ENCODE data around the gene RCAN1. TPM values are rescaled to one million over a fixed set of nuclear protein-coding genes. Genes with fewer than 3 reads are reported as not detected.

Gene RCAN1
- total and polyA plus RNA-seq, 3 donors from 2014 or later, result 16.7 to 21.9 (median 20.6) TPM

DNA sequence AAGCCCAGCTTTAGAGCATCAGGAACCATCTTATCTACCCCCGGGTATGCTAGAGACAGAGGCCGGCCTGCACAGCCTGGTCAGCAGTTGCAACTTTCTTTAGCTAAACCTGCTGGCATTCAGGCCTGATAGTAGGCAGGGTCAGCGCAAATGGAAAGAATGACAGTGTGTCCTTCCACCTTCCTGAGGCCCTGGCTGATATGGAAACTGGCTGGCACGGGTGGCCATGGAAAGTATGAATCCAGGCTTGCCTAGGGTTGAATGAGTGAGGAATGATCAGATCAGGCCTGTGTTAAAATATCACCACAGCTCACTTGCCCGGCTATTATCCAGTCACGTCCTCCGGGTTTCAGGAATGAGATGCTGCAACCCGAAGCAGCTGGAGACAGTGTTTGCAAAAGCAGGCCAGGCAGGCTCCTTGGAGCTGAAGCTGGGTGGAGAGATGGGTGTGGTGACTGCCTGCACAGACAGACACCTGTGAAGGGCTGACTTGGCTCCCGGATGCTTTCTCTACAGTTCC lies 34.7 kb downstream of the RCAN1 start:
- intact Hi-C loops (cut with DNase I; ENCODE audit: low total_unique reads), result no loop called here
- no peak overlapping the region for H3K4me3 ChIP-seq
- 66 to 67% methylated on average over 7 to 9 of the region's 9 CpGs for WGBS, 2 donors
- no peaks in the 10 kb centered on the region for H3K36me3 ChIP-seq (ENCODE audit: low read depth, missing control alignments)
- peak; percentile 24 for DNase-seq
- TF ChIP-seq, protein P1, sequence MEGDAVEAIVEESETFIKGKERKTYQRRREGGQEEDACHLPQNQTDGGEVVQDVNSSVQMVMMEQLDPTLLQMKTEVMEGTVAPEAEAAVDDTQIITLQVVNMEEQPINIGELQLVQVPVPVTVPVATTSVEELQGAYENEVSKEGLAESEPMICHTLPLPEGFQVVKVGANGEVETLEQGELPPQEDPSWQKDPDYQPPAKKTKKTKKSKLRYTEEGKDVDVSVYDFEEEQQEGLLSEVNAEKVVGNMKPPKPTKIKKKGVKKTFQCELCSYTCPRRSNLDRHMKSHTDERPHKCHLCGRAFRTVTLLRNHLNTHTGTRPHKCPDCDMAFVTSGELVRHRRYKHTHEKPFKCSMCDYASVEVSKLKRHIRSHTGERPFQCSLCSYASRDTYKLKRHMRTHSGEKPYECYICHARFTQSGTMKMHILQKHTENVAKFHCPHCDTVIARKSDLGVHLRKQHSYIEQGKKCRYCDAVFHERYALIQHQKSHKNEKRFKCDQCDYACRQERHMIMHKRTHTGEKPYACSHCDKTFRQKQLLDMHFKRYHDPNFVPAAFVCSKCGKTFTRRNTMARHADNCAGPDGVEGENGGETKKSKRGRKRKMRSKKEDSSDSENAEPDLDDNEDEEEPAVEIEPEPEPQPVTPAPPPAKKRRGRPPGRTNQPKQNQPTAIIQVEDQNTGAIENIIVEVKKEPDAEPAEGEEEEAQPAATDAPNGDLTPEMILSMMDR (IDR thresholded peaks at IDR 0.05), result no peak
- no peak for TF ChIP-seq POLR2A (IDR thresholded peaks at IDR 0.05)
- peaks cover 7% of the 10 kb centered on the region for H3K4me1 ChIP-seq
- H3K27ac ChIP-seq, result no peak overlapping the region
- no peaks in the 10 kb centered on the region for H3K9me3 ChIP-seq
- no peaks in the 10 kb centered on the region for H3K27me3 ChIP-seq

DNA sequence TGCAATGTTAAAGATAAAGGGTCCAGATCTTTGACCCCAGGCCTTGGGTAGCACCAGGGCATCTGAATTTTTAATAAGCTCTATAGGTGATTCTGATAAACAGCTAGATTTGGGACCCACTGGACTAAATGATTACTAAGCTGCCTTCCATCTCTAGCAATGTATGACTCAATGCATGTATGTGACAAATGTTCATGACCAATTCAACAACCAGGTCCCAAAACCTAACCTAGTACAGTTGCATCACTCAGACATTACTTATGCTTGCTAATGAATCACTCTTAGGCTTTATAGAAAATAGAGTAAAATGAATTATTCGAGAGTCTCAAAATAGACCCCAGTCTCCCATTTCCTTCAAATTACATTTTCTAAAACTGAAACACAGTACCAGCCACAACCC lies 35.5 kb downstream of the RCAN1 start:
- no peak for TF ChIP-seq POLR2A (IDR thresholded peaks at IDR 0.05)
- TF ChIP-seq, protein P1 (IDR thresholded peaks at IDR 0.05), result no peak
- Histone ChIP-seq H3K4me1 (peaks cover 7% of the 10 kb centered on the region), H3K4me3 (no peak overlapping the region), H3K9me3 (no peaks in the 10 kb centered on the region), H3K36me3 (ENCODE audit: low read depth, missing control alignments) (no peaks in the 10 kb centered on the region), H3K27ac (no peak overlapping the region), H3K27me3 (no peaks in the 10 kb centered on the region)
- intact Hi-C loops (cut with DNase I; ENCODE audit: low total_unique reads), result no loop called here
- DNase-seq, result no peak
- WGBS, 2 donors, result 95 to 96% methylated on average over 1 of the region's 1 CpG

DNA sequence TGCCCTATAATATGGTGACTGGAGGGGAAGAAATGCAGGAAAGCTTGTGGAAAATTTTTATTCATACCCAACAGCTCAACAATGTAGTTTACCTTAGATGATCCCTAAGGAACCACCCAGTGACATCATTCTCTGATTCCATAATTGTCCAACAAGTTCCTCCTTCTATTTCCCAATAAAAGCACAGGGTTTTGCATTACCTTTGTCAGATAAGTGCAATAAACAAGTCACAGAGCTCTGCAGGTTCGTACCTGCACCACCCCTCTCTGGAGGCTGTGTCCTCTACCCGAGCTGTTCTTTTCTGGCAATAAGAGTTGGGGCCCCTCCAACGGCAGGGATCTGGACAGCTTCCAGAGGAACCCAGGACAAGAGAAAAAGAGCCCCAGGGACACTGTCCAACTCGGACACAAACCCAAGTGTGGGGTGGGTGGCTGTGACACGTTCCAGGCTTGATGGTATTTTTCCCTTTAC lies 38.8 kb downstream of the RCAN1 start:
- no peak for DNase-seq
- intact Hi-C loops (cut with DNase I; ENCODE audit: low total_unique reads), result no loop called here
- TF ChIP-seq POLR2A (IDR thresholded peaks at IDR 0.05), result no peak
- TF ChIP-seq, protein P1 (IDR thresholded peaks at IDR 0.05), result no peak
- H3K4me1 ChIP-seq, result peaks cover 7% of the 10 kb centered on the region
- no peak overlapping the region for H3K4me3 ChIP-seq
- H3K27me3 ChIP-seq, result no peaks in the 10 kb centered on the region
- no peaks in the 10 kb centered on the region for H3K9me3 ChIP-seq
- WGBS, 2 donors, result 76 to 83% methylated on average over 5 of the region's 5 CpGs
- no peak overlapping the region for H3K27ac ChIP-seq
- H3K36me3 ChIP-seq (ENCODE audit: low read depth, missing control alignments), result no peaks in the 10 kb centered on the region

DNA sequence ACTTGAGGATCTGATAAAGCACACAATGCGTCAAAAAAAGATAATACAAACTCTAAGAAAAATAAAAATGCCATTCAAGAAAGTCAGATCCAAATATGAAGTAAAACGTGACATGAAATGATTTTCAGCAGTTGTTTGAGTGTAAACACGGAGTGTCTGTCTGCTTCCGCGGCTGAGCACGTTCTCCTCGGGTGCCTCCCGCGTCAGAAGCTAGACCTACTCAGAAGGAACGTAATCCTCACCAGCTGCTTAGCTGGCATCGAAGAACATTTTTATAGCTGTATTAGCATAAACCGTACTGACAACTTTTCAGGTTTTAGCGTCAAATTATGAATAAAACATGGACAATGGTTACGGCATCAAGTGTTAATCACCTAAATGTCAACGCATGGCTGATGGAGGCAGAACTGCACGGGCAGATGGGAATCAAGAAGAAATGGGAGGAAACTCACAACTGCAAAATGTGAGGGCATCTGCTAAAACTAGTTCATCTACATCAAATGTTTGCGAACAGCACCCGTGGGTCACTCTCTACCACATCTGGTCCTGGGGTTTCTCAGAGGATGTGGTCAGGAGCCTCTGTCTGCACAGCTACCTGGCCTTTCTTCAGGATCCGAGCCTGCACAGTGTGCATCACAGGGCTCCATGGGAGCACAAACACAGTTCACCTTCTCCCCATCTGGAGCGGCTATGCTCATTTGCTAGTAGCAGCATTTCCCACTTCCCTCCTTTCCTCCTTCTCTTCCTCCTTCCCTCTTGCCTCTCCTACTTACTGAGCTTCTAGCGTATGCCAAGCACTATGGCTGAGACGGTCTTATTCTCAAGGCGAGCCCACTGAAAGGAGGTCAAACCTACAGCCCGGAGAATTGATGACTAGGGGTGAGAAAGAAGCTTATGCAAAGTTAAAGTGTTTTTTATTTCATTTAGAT lies 40.0 kb downstream of the RCAN1 start:
- H3K27me3 ChIP-seq, result no peaks in the 10 kb centered on the region
- H3K4me1 ChIP-seq, result peaks cover 1% of the 10 kb centered on the region
- DNase-seq, result no peak
- intact Hi-C loops (cut with DNase I; ENCODE audit: low total_unique reads), result no loop called here
- no peaks in the 10 kb centered on the region for H3K36me3 ChIP-seq (ENCODE audit: low read depth, missing control alignments)
- WGBS, 2 donors, result 69 to 76% methylated on average over 24 of the region's 24 CpGs
- TF ChIP-seq POLR2A (IDR thresholded peaks at IDR 0.05), result no peak
- TF ChIP-seq, protein P1 (IDR thresholded peaks at IDR 0.05), result no peak
- no peak overlapping the region for H3K4me3 ChIP-seq
- no peak overlapping the region for H3K27ac ChIP-seq
- no peaks in the 10 kb centered on the region for H3K9me3 ChIP-seq

All from testis (tissue), 3 donors.